Left lung (tissue), 10 donors: ENCODE data around the gene SUSD1. TPM values are rescaled to one million over a fixed set of nuclear protein-coding genes. Genes with fewer than 3 reads are reported as not detected.

ENCODE experiments used
- ATAC-seq: fragments of 200-7000 bp; cut with Tn5 transposase; one replicate; pipeline ENCODE4 v1.9.1; 2020; ENCODE audit warnings: moderate library complexity
- DNase-seq, 4 donors: peaks; one replicate each; pipeline ENCODE4 v3.0.0-alpha.2; 2013 to 2020
- H3K27ac ChIP-seq, 2 donors: fragments of 200-600 bp; sonication (generic) in 1 of 2; one replicate each; pipeline versions ENCODE4 v1.5.0 to v1.8.0; 2020 to 2021
- H3K27me3 ChIP-seq, 2 donors: fragments of 200-600 bp; sonication (generic) in 1 of 2; one replicate each; pipeline versions ENCODE4 v1.5.0 to v1.8.0; 2020 to 2021
- H3K36me3 ChIP-seq, 2 donors: fragments of 200-600 bp; sonication (generic) in 1 of 2; one replicate each; pipeline versions ENCODE4 v1.5.0 to v1.8.0; 2020 to 2021
- H3K4me1 ChIP-seq, 2 donors: fragments of 200-600 bp; one replicate each; pipeline ENCODE4 v1.8.0; 2021
- H3K4me3 ChIP-seq, 2 donors: fragments of 200-600 bp; sonication (generic) in 1 of 2; one replicate each; pipeline versions ENCODE4 v1.5.0 to v1.8.0; 2020 to 2021; ENCODE audit warnings: mild to moderate bottlenecking in 1 of 2
- H3K9me3 ChIP-seq, 2 donors: fragments of 200-600 bp; sonication (generic) in 1 of 2; one replicate each; pipeline versions ENCODE4 v1.5.0 to v1.8.0; 2020 to 2021
- CTCF ChIP-seq, 2 donors: fragments of 200-600 bp; sonication (generic) in 1 of 2; IDR thresholded peaks; one replicate each; pipeline versions ENCODE4 v1.5.0 to v1.8.0; 2021; ENCODE audit warnings: antibody characterized with exemption in 2 of 2
- intact Hi-C, 2 donors: fragments of 100-400 bp; cut with DNase I; formaldehyde crosslinking; loops; one replicate each; pipeline versions ENCODE4 v1.11.2 to v1.14.2; 2022
- polyA plus RNA-seq, 6 donors: library from polyadenylated mRNA; unstranded; fragments of 120-200 nt; gene quantifications; one replicate each; pipeline ENCODE4 v1.2.1, GENCODE V29; 2013; ENCODE audit not compliant: insufficient read length in 6 of 6
- total RNA-seq, 2 donors: library from RNA; stranded (reverse); fragmentation: NEBNext Ultra II Directional; extraction: Animal tissue kit (Norgen Biotek cat#: 25700); gene quantifications; one replicate each; pipeline ENCODE4 v1.2.1, GENCODE V29; 2021
- donor health status: DM: no; HTN: yes; CAD: no.
- donor health status: DM: no; HTN: no; CAD: no.

The SUSD1 gene
- total and polyA plus RNA-seq, 8 donors = 26.7 to 41.8 (median 32.8) TPM

GRCh38 chr9:112006361-112007020 is 168.6 kb downstream of the SUSD1 start:
- Histone ChIP-seq H3K27me3 (no peaks in the 10 kb centered on the region), H3K27ac (no peak overlapping the region), H3K4me3 (no peak overlapping the region), H3K9me3 (no peaks in the 10 kb centered on the region), H3K36me3 (no peaks in the 10 kb centered on the region), H3K4me1 (peaks cover 0 to 9% of the 10 kb centered on the region in 2 donors)
- TF ChIP-seq CTCF (IDR thresholded peaks at IDR 0.05) = no peak
- ATAC-seq = no peak
- intact Hi-C loops = no loop called here
- no peak for DNase-seq

GRCh38 chr9:112005939-112006338 is 169.2 kb downstream of the SUSD1 start:
- H3K9me3 ChIP-seq = no peaks in the 10 kb centered on the region
- no peaks in the 10 kb centered on the region for H3K36me3 ChIP-seq
- no peak overlapping the region for H3K27ac ChIP-seq
- H3K4me3 ChIP-seq = no peak overlapping the region
- ATAC-seq (no peak), DNase-seq (no peak)
- peaks cover 0 to 7% of the 10 kb centered on the region in 2 donors for H3K4me1 ChIP-seq
- no peaks in the 10 kb centered on the region for H3K27me3 ChIP-seq
- intact Hi-C loops = no loop called here
- no peak for TF ChIP-seq CTCF (IDR thresholded peaks at IDR 0.05)

- H3K9me3 ChIP-seq = no peaks in the 10 kb centered on the region
- no peak overlapping the region for H3K27ac ChIP-seq
- ATAC-seq (no peak), DNase-seq (no peak)
- no peaks in the 10 kb centered on the region for H3K4me1 ChIP-seq
- intact Hi-C loops = no loop called here
- H3K4me3 ChIP-seq = no peak overlapping the region
- no peak for TF ChIP-seq CTCF (IDR thresholded peaks at IDR 0.05)
- no peaks in the 10 kb centered on the region for H3K36me3 ChIP-seq
- H3K27me3 ChIP-seq = no peaks in the 10 kb centered on the region
Observed at GRCh38 chr9:112003538-112003937, 171.6 kb downstream of the SUSD1 start.

- Histone ChIP-seq H3K4me1 (no peaks in the 10 kb centered on the region), H3K36me3 (no peaks in the 10 kb centered on the region), H3K27me3 (no peaks in the 10 kb centered on the region), H3K9me3 (no peaks in the 10 kb centered on the region), H3K27ac (no peak overlapping the region), H3K4me3 (no peak overlapping the region)
- intact Hi-C loops = no loop called here
- TF ChIP-seq CTCF (IDR thresholded peaks at IDR 0.05) = no peak
- DNase-seq (no peak), ATAC-seq (no peak)
Observed at GRCh38 chr9:112002847-112003457, 172.1 kb downstream of the SUSD1 start.

- Histone ChIP-seq H3K4me1 (no peaks in the 10 kb centered on the region), H3K36me3 (no peaks in the 10 kb centered on the region), H3K9me3 (no peaks in the 10 kb centered on the region), H3K27me3 (no peaks in the 10 kb centered on the region), H3K4me3 (no peak overlapping the region), H3K27ac (no peak overlapping the region)
- TF ChIP-seq CTCF (IDR thresholded peaks at IDR 0.05) = no peak
- ATAC-seq (peak; percentile 52), DNase-seq (no peak)
- intact Hi-C loops = no loop called here
Observed at GRCh38 chr9:112002131-112002846, 172.8 kb downstream of the SUSD1 start.
